Sigmoid colon (tissue), 7 donors: ENCODE results near the gene ANKS6. TPM values are rescaled to one million over a fixed set of nuclear protein-coding genes. Genes with fewer than 3 reads are reported as not detected.

Experiments
- DNase-seq: peaks from one replicate; pipeline ENCODE4 v3.0.0-alpha.2; 2019
- H3K27ac ChIP-seq, 4 donors: fragments of 200-600 bp; sonication (generic); one replicate each; pipeline ENCODE4 v1.5.1; 2016 to 2019; ENCODE audit warnings: mild to moderate bottlenecking in 1 of 4
- H3K27me3 ChIP-seq, 3 donors: fragments of 200-600 bp; sonication (generic); one replicate each; pipeline ENCODE4 v1.5.1; 2019; ENCODE audit warnings: mild to moderate bottlenecking in 1 of 3
- H3K36me3 ChIP-seq, 4 donors: fragments of 200-600 bp; sonication (generic); one replicate each; pipeline ENCODE4 v1.5.1; 2016 to 2019
- H3K4me1 ChIP-seq, 4 donors: fragments of 200-600 bp; sonication (generic); one replicate each; pipeline ENCODE4 v1.5.1; 2017 to 2019
- H3K4me3 ChIP-seq, 4 donors: fragments of 200-600 bp; sonication (generic); one replicate each; pipeline ENCODE4 v1.5.1; 2017 to 2019; ENCODE audit warnings: mild to moderate bottlenecking in 2 of 4, moderate library complexity in 1 of 4
- H3K9me3 ChIP-seq, 4 donors: fragments of 200-600 bp in 3 of 4; sonication (generic) in 3 of 4; one replicate each; pipeline versions ENCODE4 v1.5.1 to v1.6.1; 2013 to 2019
- CTCF ChIP-seq, 4 experiments: fragments of 450-650 bp in 3 of 4; fragments of 200-600 bp in 1 of 4; IDR thresholded peaks; one replicate each; pipeline ENCODE4 v1.5.1; 2016 to 2019; ENCODE audit warnings: antibody characterized with exemption in 4 of 4, mild to moderate bottlenecking in 3 of 4, moderate library complexity in 2 of 4
- EP300 ChIP-seq, 4 donors: sonication (generic); formaldehyde crosslinking; IDR thresholded peaks; one replicate each; pipeline ENCODE4 v1.6.1; 2017; ENCODE audit warnings: antibody characterized with exemption in 4 of 4
- POLR2A ChIP-seq, 2 donors: fragments of 450-650 bp; IDR thresholded peaks; one replicate each; pipeline ENCODE4 v1.6.1; 2016; ENCODE audit warnings: antibody characterized with exemption in 2 of 2, mild to moderate bottlenecking in 2 of 2, moderate library complexity in 2 of 2
- POLR2AphosphoS5 ChIP-seq, 4 donors: sonication (generic); formaldehyde crosslinking; IDR thresholded peaks; one replicate each; pipeline ENCODE4 v1.6.1; 2017; ENCODE audit warnings: antibody characterized with exemption in 4 of 4
- WGBS, 2 donors: extraction: QIAGEN DNeasy Blood & Tissue Kit; methylation state at CpG; one replicate each; pipeline ENCODE4 v1.1.7; 2013; 5-methylcytosine and 5-hydroxymethylcytosine counted together
- intact Hi-C: fragments of 100-400 bp; cut with DNase I; formaldehyde crosslinking; loops from one replicate; pipeline ENCODE4 v1.15.1; 2023
- polyA plus RNA-seq, 3 donors: library from polyadenylated mRNA; stranded (reverse); fragments of 200-250 nt; gene quantifications; one replicate each; pipeline ENCODE4 v1.2.3, GENCODE V29; 2013
- total RNA-seq, 4 donors: library from RNA; depleted of rRNA; stranded (reverse); fragments of >200 nt; gene quantifications; one replicate each; pipeline ENCODE4 v1.1.0, GENCODE V29; 2016
- donor health status: healthy with polysubstance abuse.
- donor health status: Bipolar disorder and iron deficiency.
- donor health status: healthy.

The ANKS6 gene
- total and polyA plus RNA-seq, 7 donors = 5.4 to 22.8 (median 10.7) TPM

- H3K4me3 ChIP-seq = no peak overlapping the region
- no peaks in the 10 kb centered on the region for H3K27me3 ChIP-seq
- WGBS, 2 donors = 94% methylated on average over 13 of the region's 13 CpGs
- intact Hi-C loops = no loop called here
- no peaks in the 10 kb centered on the region for H3K4me1 ChIP-seq
- H3K27ac ChIP-seq = no peak overlapping the region
- peaks cover 32 to 82% (median 49%) of the 10 kb centered on the region in 4 donors for H3K36me3 ChIP-seq
- no peaks in the 10 kb centered on the region for H3K9me3 ChIP-seq
- DNase-seq = no peak
- TF ChIP-seq CTCF (IDR thresholded peaks at IDR 0.05) (no peak), POLR2A (IDR thresholded peaks at IDR 0.05) (no peak), POLR2AphosphoS5 (IDR thresholded peaks at IDR 0.05) (no peak), EP300 (IDR thresholded peaks at IDR 0.05) (no peak)
Measured at GRCh38 chr9:98772364-98773155, 23.8 kb downstream of the ANKS6 start.

GRCh38 chr9:98771209-98771874 lies 25.0 kb downstream of the ANKS6 start:
- TF ChIP-seq EP300 (IDR thresholded peaks at IDR 0.05) = no peak
- TF ChIP-seq CTCF (IDR thresholded peaks at IDR 0.05) = no peak
- TF ChIP-seq POLR2A (IDR thresholded peaks at IDR 0.05) = no peak
- TF ChIP-seq POLR2AphosphoS5 (IDR thresholded peaks at IDR 0.05) = no peak
- Histone ChIP-seq H3K27me3 (no peaks in the 10 kb centered on the region), H3K4me1 (no peaks in the 10 kb centered on the region), H3K36me3 (peaks cover 38 to 87% (median 55%) of the 10 kb centered on the region in 4 donors), H3K27ac (no peak overlapping the region), H3K9me3 (no peaks in the 10 kb centered on the region), H3K4me3 (no peak overlapping the region)
- intact Hi-C loops = no loop called here
- WGBS, 2 donors = 94 to 97% methylated on average over 15 of the region's 15 CpGs
- no peak for DNase-seq

- H3K36me3 ChIP-seq = peaks cover 38 to 89% (median 55%) of the 10 kb centered on the region in 4 donors
- H3K27ac ChIP-seq = no peak overlapping the region
- WGBS, 2 donors = 96 to 98% methylated on average over 10 of the region's 10 CpGs
- H3K9me3 ChIP-seq = no peaks in the 10 kb centered on the region
- intact Hi-C loops = no loop called here
- DNase-seq = no peak
- no peaks in the 10 kb centered on the region for H3K4me1 ChIP-seq
- H3K4me3 ChIP-seq = no peak overlapping the region
- no peaks in the 10 kb centered on the region for H3K27me3 ChIP-seq
- TF ChIP-seq CTCF (IDR thresholded peaks at IDR 0.05) (no peak), POLR2A (IDR thresholded peaks at IDR 0.05) (no peak), POLR2AphosphoS5 (IDR thresholded peaks at IDR 0.05) (no peak), EP300 (IDR thresholded peaks at IDR 0.05) (no peak)
Measured at GRCh38 chr9:98770717-98771116, 25.6 kb downstream of the ANKS6 start.

GRCh38 chr9:98768344-98768743 lies 28.0 kb downstream of the ANKS6 start:
- Histone ChIP-seq H3K36me3 (peaks cover 30 to 90% (median 56%) of the 10 kb centered on the region in 4 donors), H3K27me3 (no peaks in the 10 kb centered on the region), H3K9me3 (no peaks in the 10 kb centered on the region), H3K4me1 (no peaks in the 10 kb centered on the region), H3K4me3 (no peak overlapping the region), H3K27ac (no peak overlapping the region)
- DNase-seq = no peak
- 96% methylated on average over 9 of the region's 9 CpGs for WGBS, 2 donors
- intact Hi-C loops = no loop called here
- TF ChIP-seq POLR2AphosphoS5 (IDR thresholded peaks at IDR 0.05) (no peak), POLR2A (IDR thresholded peaks at IDR 0.05) (no peak), CTCF (IDR thresholded peaks at IDR 0.05) (no peak), EP300 (IDR thresholded peaks at IDR 0.05) (no peak)
